Heart right ventricle (tissue), 16 donors: ENCODE results near the gene DCDC2. TPM values are rescaled to one million over a fixed set of nuclear protein-coding genes. Genes with fewer than 3 reads are reported as not detected.
A peak's percentile ranks its signal among the peaks of the same experiment; 100 is the strongest.

Experiments used
- ATAC-seq, 8 donors: fragments of 200-7000 bp; cut with Tn5 transposase; one replicate each; pipeline ENCODE4 v1.9.1; 2020; ENCODE audit warnings: mild to moderate bottlenecking in 8 of 8, moderate library complexity in 8 of 8, moderate number of reproducible peaks in 1 of 8
- DNase-seq, 2 donors: peaks; one replicate each; pipeline ENCODE4 v3.0.0-alpha.2; 2020
- H3K27ac ChIP-seq, 10 donors: fragments of 200-600 bp; sonication (generic) in 2 of 10; one replicate each; pipeline versions ENCODE4 v1.5.0 to v1.8.0; 2020 to 2022; ENCODE audit warnings: mild to moderate bottlenecking in 3 of 10
- H3K27me3 ChIP-seq, 7 donors: fragments of 200-600 bp; one replicate each; pipeline ENCODE4 v1.8.0; 2021 to 2022; ENCODE audit warnings: mild to moderate bottlenecking in 2 of 7
- H3K36me3 ChIP-seq, 9 donors: fragments of 200-600 bp; sonication (generic) in 1 of 9; one replicate each; pipeline versions ENCODE4 v1.5.0 to v1.8.0; 2020 to 2022; ENCODE audit warnings: mild to moderate bottlenecking in 2 of 9
- H3K4me1 ChIP-seq, 9 donors: fragments of 200-600 bp; sonication (generic) in 1 of 9; one replicate each; pipeline versions ENCODE4 v1.5.0 to v1.8.0; 2020 to 2022; ENCODE audit warnings: mild to moderate bottlenecking in 4 of 9
- H3K4me3 ChIP-seq, 10 donors: fragments of 200-600 bp; sonication (generic) in 2 of 10; one replicate each; pipeline versions ENCODE4 v1.5.0 to v1.8.0; 2020 to 2022; ENCODE audit warnings: mild to moderate bottlenecking in 7 of 10, moderate library complexity in 2 of 10
- H3K9me3 ChIP-seq, 11 donors: fragments of 200-600 bp in 10 of 11; sonication (generic) in 2 of 11; one replicate each; pipeline versions ENCODE4 v1.5.0 to v1.8.0; 2013 to 2022; ENCODE audit warnings: mild to moderate bottlenecking in 2 of 11, control low read depth in 1 of 11, moderate library complexity in 1 of 11
- WGBS, 2 donors: extraction: QIAGEN DNeasy Blood & Tissue Kit; methylation state at CpG; one replicate each; pipeline ENCODE4 v1.1.7; 2013; ENCODE audit warnings: inconsistent platforms in 1 of 2; 5-methylcytosine and 5-hydroxymethylcytosine counted together
- intact Hi-C, 10 donors: fragments of 100-400 bp; cut with DNase I; formaldehyde crosslinking; loops; one replicate each; pipeline versions ENCODE4 v1.11.1 to v1.14.2; 2022
- polyA plus RNA-seq, 2 donors: library from polyadenylated mRNA; stranded (reverse); fragments of 200-250 nt; gene quantifications; one replicate each; pipeline ENCODE4 v1.2.3, GENCODE V29; 2013
- total RNA-seq, 10 donors: library from RNA; stranded (reverse); fragmentation: NEBNext Ultra II Directional in 3 of 10; extraction: Animal tissue kit (Norgen Biotek cat#: 25700) in 3 of 10; gene quantifications; one replicate each; pipeline versions ENCODE4 v1.2.1 to v1.2.4, GENCODE V29; 2021 to 2023
- TF ChIP-seq, protein P1 (sequence below), 9 donors: fragments of 200-600 bp; sonication (generic) in 2 of 9; IDR thresholded peaks; one replicate each; pipeline versions ENCODE4 v1.5.0 to v1.8.0; 2021 to 2022; ENCODE audit warnings: antibody characterized with exemption in 9 of 9, mild to moderate bottlenecking in 5 of 9, moderate library complexity in 1 of 9
- donor health status: Arrhythmogenic right ventricular cardiomyopathy.
- donor health status: ischemic (EF 13 %, LVEDD 7.1; RV severe dilation, severe dysfunction).
- donor health status: healthy with polysubstance abuse.
- donor health status: DM: no; HTN: yes; CAD: no.
- donor health status: DM: no; HTN: no; CAD: no.
- donor health status: ischemic (EF 25% LVEDD 6.9; RV normal size, moderate dysfunction).
- donor health status: ischemic (EF 25% LVEDD 5.7; RV mildly dilated, moderate dysfunction).
- donor health status: healthy.
- donor health status: DM: yes; HTN: yes; CAD: no.
- donor health status: Ischemic cardiomyopathy.
- donor health status: ischemic (EF 35%, LVEDD 5.7; RV mildly dilated, moderate dysfunction).
- donor health status: nonischemic (EF 11% LVEDD 7.7; RV severe dilation, severe dysfunction).
- donor health status: DM: yes; HTN: yes; CAD: no.
- donor health status: PGD.
- donor health status: ischemic (EF 29% LVEDD 5.4; RV normal size, mild dysfunction).
- donor health status: nonischemic (EF 23%, LVEDD 6.1; RV moderate dilation, normal function).

Gene DCDC2
- total and polyA plus RNA-seq, 12 donors: 0.06 TPM; not detected in 11

GRCh38 chr6:24394780-24395437 is 37.0 kb upstream of the DCDC2 start:
- ATAC-seq: peak in 1 of 8 donors; percentile 18
- Histone ChIP-seq H3K4me1 (no peaks in the 10 kb centered on the region), H3K9me3 (peaks cover 0 to 4% (median 0%) of the 10 kb centered on the region in 11 donors), H3K27me3 (peaks cover 0 to 44% (median 29%) of the 10 kb centered on the region in 7 donors), H3K36me3 (no peaks in the 10 kb centered on the region), H3K4me3 (no peak overlapping the region), H3K27ac (no peak overlapping the region)
- intact Hi-C loops: loop anchor here in 3 of 10 donors (5.0 to 10.0 kb wide), 2 partner anchors 110 to 113 kb away; no protein-coding TSS in a partner anchor
- WGBS, 2 donors: 81 to 89% methylated on average over 4 of the region's 4 CpGs
- TF ChIP-seq, protein P1, sequence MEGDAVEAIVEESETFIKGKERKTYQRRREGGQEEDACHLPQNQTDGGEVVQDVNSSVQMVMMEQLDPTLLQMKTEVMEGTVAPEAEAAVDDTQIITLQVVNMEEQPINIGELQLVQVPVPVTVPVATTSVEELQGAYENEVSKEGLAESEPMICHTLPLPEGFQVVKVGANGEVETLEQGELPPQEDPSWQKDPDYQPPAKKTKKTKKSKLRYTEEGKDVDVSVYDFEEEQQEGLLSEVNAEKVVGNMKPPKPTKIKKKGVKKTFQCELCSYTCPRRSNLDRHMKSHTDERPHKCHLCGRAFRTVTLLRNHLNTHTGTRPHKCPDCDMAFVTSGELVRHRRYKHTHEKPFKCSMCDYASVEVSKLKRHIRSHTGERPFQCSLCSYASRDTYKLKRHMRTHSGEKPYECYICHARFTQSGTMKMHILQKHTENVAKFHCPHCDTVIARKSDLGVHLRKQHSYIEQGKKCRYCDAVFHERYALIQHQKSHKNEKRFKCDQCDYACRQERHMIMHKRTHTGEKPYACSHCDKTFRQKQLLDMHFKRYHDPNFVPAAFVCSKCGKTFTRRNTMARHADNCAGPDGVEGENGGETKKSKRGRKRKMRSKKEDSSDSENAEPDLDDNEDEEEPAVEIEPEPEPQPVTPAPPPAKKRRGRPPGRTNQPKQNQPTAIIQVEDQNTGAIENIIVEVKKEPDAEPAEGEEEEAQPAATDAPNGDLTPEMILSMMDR (IDR thresholded peaks at IDR 0.05): no peak
- no peak for DNase-seq

DNA sequence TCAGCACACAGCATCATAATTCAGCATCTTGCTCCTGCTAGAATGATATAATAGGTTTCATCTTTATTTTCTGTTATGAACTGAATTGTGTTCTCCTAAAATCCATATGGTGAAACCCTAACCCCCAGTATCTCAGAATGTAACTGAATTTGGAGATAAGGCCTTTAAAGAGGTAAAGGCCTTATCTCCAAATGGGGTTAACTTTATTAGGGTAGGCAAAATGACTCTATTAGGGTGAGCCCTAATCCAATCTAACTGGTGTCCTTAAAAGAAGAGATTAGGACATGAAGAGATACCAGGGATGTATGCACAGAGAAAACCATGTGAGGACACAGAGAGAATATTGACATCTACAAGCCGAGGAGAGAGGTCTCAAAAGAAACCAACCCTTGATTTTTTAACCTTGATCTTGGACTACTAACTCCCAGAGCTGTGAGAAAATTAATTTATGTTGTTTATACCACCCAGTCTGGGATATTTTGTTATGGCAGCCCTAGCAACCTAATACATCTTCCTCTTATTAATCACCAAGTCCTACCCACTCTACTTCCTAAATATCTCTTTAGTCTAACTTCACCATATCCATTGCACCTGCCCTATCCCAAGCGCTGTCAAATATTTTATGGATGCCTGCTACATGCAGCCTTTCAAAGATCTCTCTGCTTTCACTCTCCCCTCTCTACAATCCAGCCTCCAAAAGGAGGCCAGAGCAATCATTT is 36.4 kb upstream of the DCDC2 start:
- ATAC-seq (no peak), DNase-seq (no peak)
- no peaks in the 10 kb centered on the region for H3K36me3 ChIP-seq
- H3K9me3 ChIP-seq: peaks cover 0 to 4% (median 0%) of the 10 kb centered on the region in 11 donors
- H3K4me1 ChIP-seq: no peaks in the 10 kb centered on the region
- 80 to 83% methylated on average over 2 of the region's 2 CpGs for WGBS, 2 donors
- H3K27me3 ChIP-seq: peaks cover 0 to 37% (median 22%) of the 10 kb centered on the region in 7 donors
- TF ChIP-seq, protein P1 (IDR thresholded peaks at IDR 0.05): no peak
- intact Hi-C loops: loop anchor here in 3 of 10 donors (5.0 to 10.0 kb wide), 2 partner anchors 109 to 112 kb away; no protein-coding TSS in a partner anchor
- no peak overlapping the region for H3K27ac ChIP-seq
- no peak overlapping the region for H3K4me3 ChIP-seq

GRCh38 chr6:24391756-24392405 is 34.0 kb upstream of the DCDC2 start:
- Histone ChIP-seq H3K27ac (no peak overlapping the region), H3K27me3 (peaks cover 0 to 18% (median 9%) of the 10 kb centered on the region in 7 donors), H3K4me3 (no peak overlapping the region), H3K36me3 (no peaks in the 10 kb centered on the region), H3K4me1 (no peaks in the 10 kb centered on the region), H3K9me3 (peaks cover 0 to 4% (median 0%) of the 10 kb centered on the region in 11 donors)
- WGBS, 2 donors: 79 to 85% methylated on average over 2 of the region's 2 CpGs
- DNase-seq: no peak
- intact Hi-C loops: loop anchor here in 3 of 10 donors (5.0 to 10.0 kb wide), 2 partner anchors 107 to 110 kb away; no protein-coding TSS in a partner anchor
- ATAC-seq: no peak
- TF ChIP-seq, protein P1 (IDR thresholded peaks at IDR 0.05): no peak

DNA sequence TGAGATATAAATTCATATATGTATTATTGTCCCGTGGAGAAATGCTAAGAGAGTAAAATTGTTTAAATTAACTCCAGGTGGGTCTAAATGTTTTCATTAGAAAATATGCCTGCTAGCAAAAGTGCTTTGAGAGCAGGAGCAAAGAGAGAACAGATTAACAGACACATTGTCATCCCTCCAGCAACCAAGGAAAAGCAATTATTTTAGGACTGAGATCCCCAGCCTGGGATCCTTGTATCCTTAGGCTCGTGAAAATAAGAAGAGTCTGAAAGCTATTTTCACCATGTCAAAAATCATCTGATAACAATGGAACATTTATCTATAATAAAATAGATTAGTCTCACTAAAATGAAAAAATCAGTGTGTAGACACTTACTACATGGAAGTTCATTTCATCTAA is 33.3 kb upstream of the DCDC2 start:
- WGBS, 2 donors: 57 to 68% methylated on average over 2 of the region's 2 CpGs
- no peaks in the 10 kb centered on the region for H3K9me3 ChIP-seq
- intact Hi-C loops: loop anchor here in 3 of 10 donors (5.0 to 10.0 kb wide), 2 partner anchors 106 to 109 kb away; no protein-coding TSS in a partner anchor
- H3K36me3 ChIP-seq: no peaks in the 10 kb centered on the region
- TF ChIP-seq, protein P1 (IDR thresholded peaks at IDR 0.05): no peak
- no peak for ATAC-seq
- H3K4me1 ChIP-seq: no peaks in the 10 kb centered on the region
- DNase-seq: no peak
- H3K4me3 ChIP-seq: no peak overlapping the region
- peaks cover 0 to 16% (median 4%) of the 10 kb centered on the region in 7 donors for H3K27me3 ChIP-seq
- H3K27ac ChIP-seq: no peak overlapping the region
